ENCODE results near the gene PLXNA4. TPM values are rescaled to one million over a fixed set of nuclear protein-coding genes. Genes with fewer than 3 reads are reported as not detected.

The PLXNA4 gene
- polyA plus RNA-seq, 4 donors, result 10.5 to 15.5 (median 12.5) TPM

DNA sequence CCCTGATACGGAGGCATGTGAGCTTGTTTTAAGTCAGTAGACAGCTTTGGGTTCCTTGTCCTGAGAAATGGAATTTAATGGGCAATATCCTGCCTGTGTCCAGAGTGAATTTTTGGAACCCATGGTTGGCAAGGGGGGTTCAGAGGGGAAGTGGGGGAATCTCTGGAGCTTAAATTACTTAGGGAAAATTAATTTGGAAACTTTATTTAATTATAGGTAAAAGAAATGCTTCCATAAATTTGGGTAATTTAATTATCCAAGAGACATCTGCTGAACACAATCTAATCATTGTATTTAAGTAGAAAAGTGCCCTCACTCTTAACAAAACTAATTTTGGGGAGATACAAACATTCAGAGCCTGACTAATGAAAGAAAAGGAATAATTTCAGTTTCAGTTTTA is 99.7 kb downstream of the PLXNA4 start:
- no peak for DNase-seq (ENCODE audit: low read depth in 4 of 4, low spot score in 2 of 4)

DNA sequence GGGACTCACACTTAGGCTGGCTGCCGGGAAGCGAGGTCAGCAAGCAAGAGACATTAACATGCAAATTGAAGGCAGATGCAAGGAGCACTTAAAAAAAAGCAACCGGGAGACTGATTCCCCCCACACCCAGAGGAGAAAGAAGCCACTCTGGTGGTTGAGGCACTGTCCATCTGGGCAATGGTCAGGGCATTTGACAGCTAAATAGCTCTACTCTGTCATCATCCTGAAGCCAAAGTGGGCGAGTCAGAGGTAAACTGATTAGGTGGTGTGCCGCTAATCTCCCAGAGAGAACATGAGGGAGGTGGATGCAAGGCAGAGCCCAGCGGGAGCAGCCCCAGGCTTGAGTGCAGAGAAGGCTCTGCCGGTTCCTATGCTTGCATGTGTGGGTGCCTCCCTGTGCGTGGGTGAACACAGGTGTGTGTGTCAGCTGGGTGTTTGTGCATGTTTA is 100.6 kb downstream of the PLXNA4 start:
- no peak for DNase-seq (ENCODE audit: low read depth in 4 of 4, low spot score in 2 of 4)

DNA sequence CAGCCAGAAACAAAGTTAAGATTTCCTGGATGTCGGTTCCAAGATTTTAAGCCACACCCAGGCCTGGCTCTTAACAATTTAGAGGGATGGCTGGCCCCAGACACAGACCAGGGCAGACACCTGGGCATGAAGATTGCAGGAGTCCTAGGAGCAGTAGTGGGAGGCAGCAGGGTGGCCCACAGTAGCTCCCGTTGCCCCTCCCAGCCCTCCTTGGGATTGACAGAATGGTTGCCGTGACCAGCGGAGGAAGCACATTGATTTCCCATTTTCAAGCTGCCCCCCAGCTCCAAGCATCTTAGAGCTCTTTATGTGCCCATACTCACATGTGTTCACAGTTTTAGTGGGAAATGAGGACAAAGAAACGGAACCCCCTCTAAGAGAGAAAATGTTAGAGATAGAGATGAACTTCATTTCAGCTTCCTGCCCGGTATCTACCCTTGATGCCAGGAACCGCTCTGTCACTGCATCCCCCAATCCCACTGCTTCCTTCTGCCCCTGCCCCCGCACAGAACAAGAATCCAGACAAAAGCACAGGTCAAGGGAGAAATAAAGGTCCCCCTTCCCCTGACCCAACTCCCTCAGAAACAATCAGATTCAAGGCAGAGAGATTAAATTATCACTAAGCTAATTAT is 101.1 kb downstream of the PLXNA4 start:
- DNase-seq (ENCODE audit: low read depth in 4 of 4, low spot score in 2 of 4), result no peak

DNA sequence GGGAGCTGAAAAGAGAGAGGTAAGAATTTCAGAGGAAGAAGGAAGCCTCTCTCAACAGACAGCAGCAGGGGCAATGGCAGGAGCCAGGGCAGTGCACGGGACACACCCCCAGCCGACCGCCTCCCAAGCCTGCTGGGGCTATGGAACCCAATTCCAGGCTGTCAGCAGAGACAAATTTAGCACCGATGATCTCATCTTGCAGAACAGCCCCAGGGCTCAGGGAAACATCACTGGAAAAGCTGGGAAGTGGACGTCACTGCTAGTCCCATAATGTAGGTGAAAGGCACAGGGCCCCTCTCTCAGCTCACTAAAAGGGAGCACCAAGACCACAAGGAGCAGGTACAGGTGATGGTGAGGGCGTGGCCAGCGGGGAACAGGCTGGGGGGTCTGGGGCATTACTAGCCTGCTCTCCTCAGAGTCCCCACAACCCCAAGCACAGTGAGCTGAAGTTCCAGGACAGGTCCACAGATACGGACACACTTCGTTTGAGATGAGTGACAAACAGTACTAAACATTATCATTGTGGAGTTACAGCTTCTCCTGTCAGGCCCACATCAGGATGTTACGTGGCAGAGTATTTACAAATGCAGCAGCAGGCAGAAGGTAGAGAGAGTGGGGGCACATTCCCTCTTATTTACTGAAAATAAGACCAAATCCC is 103.7 kb downstream of the PLXNA4 start:
- no peak for DNase-seq (ENCODE audit: low read depth in 4 of 4, low spot score in 2 of 4)

DNA sequence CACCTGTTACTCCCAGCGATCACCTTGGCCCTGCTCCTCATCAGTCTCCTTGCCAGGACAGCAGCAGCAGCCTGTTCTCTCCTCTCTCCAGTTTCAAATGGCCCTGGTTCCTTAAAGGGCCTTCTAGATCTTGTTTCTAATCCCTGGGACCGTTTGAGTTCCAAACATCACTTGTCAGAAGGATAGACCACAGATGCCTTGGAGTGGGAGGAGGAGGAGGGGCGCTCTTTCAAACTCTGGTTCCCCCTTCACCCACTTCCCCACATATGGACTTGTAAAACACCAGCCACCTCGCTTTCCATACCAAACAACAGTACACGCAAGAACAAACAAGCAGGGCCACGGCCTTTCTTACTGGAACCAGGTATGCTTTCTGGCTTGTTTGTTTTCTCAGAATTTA is 104.8 kb downstream of the PLXNA4 start:
- no peak for DNase-seq (ENCODE audit: low read depth in 4 of 4, low spot score in 2 of 4)

DNA sequence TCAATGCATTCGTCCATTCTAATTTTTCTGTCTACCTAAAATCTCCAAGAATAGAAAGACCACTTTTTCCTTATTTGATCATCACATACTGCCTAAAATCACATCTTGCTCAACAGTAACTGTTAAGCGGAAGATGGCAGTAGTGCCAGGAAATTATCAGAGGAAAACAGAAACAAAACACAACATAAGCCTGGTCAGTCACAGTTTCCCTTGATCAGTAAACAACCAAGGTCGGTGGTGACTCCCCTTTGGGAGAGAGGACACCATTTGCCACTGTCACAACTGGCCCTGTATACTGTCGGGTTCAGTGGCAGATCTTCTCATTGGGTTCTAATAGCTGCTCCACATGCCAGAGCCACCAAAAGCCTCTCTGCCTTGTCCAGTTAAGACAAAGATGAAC is 106.6 kb downstream of the PLXNA4 start:
- DNase-seq (ENCODE audit: low read depth in 4 of 4, low spot score in 2 of 4), result no peak

DNA sequence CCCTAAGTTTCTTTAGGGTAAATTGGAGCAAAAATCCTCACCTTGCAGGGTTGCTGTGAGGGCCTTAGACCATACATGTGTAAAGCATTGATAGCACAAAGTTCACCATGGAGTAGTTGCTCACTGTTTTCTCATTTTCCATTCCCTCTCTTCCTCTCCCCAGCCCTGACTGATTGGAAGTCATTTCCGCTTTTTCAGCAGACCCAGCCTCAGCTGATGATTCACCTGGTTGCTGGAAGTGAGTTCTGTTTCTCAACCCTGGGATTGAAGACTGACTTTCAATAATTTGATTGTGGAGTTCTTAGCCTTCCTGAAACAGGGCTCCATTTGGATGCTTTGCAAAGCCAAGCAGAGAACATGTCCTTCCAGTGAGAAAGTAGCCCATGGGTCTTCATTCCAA is 107.0 kb downstream of the PLXNA4 start:
- DNase-seq (ENCODE audit: low read depth in 4 of 4, low spot score in 2 of 4), result no peak

DNA sequence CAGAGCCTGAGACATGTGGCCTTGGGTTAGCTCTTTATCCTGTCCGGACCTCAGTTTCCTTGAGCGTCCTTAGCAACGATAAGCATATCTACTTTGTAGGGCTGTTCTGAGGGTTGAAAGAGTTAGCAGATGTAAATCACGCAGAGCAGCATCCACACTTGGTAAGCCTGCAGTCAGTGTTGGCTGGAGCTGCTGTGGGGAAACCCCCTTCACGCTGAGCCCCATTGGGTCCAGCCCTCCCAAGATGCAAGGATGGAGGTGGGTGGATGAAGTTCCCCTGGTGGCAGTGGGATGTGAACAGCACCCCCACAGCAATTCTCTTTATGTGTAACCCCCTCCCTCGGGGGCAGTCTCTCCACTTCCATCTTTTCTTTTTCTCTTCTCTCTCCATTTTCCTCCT is 109.9 kb downstream of the PLXNA4 start:
- no peak for DNase-seq (ENCODE audit: low read depth in 4 of 4, low spot score in 2 of 4)

DNA sequence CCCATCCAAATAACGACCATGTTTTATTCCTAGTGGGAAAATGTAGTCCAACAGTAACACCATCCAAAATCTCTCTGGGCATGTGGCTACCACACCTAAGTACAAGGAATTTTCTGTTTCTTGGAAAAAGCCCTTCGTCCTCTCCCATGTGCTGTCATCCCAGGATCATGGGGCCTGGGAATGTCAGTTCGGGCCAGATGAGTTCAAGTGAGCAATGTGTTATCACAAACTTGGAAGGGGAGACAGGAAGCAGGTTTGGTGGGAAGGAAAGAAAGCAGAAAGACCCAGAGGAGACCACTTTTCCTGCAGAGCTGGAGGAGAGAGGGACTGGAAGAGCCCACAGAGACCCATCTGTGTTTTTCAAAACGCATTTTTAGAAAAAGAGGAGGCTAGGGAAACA is 110.8 kb downstream of the PLXNA4 start:
- DNase-seq (ENCODE audit: low read depth in 4 of 4, low spot score in 2 of 4), result no peak

DNA sequence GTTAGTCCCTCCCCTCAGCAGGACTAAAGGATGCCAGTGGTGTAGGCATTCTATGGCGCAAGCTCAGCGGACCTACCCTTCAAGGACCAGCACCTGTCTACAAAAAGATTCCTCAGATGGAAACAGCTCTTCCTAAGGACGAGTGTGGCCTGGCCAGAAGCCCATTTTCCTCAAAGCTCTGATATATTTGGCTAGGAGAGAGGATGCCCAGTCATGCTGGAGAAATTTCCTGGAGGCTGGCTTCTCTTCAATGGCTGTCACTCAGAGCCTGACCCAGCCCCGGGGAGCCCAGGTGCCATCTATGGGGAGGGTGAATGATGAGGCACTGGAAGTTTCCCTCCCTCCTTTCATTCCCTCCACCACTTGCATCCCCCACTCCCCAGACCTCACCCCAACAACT is 111.5 kb downstream of the PLXNA4 start:
- DNase-seq (ENCODE audit: low read depth in 4 of 4, low spot score in 2 of 4), result no peak

DNA sequence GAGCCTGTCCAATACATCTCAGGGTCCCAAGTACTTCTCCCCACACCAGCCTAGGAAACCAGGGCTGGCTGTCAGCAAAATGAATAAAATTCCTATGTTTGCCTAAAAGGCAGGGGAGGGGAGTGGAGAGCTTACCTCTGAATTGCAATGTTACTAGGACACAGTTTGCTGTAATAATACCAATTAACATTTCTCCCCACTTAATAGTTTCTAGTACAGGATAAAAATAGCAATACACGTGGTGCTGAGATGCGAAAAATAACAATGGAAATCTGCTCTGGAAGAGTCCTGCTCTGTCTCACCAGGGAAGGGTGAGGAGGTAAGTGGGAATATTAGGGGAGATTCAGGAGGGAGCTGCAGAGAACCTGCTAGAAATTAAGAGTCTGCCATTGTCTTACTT is 112.3 kb downstream of the PLXNA4 start:
- no peak for DNase-seq (ENCODE audit: low read depth in 4 of 4, low spot score in 2 of 4)

DNA sequence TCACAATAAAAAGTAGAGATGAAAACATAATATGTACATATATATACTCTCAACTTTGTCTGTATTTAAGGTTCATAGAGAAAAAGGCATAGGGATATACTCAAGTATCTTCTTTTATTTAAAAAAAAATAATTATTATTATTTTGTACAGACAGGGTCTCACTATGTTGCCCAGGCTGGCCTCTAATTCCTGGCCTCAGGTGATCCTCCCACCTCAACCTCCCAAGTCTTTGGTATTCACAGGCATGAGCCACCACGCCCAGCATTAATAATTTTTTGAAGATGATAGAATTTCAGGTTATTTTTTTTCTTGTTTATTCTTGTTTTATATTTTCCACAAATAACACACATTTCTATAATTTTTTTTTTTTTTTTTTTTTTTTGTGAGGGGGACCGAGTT is 113.8 kb downstream of the PLXNA4 start:
- no peak for DNase-seq (ENCODE audit: low read depth in 4 of 4, low spot score in 2 of 4)

DNA sequence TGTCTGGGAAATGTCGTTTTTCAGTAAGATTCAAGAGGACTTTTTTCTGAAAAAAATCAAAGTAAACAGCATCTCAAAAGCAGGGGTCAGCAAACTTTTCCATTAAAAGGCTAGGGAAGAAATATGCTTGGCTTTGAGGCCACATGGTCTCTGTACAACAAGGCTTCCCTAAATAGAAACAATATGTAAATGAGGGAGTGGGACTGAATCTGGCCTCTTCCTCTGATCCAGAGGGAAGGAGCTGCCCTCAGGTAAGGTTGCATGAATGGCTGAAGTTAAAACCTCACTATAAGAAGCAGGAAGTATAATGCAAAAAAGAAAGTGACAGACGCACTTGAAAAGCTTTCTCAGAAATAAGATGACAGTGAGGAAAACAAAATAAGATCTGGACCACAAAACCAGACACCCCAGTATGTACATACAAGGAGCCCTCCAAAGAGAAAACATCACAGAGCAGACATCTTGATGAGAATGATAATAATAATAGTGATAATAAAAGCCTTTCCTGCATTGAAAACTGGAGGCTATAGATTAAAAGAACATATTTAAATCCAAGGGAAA is 115.2 kb downstream of the PLXNA4 start:
- DNase-seq (ENCODE audit: low read depth in 4 of 4, low spot score in 2 of 4), result no peak

DNA sequence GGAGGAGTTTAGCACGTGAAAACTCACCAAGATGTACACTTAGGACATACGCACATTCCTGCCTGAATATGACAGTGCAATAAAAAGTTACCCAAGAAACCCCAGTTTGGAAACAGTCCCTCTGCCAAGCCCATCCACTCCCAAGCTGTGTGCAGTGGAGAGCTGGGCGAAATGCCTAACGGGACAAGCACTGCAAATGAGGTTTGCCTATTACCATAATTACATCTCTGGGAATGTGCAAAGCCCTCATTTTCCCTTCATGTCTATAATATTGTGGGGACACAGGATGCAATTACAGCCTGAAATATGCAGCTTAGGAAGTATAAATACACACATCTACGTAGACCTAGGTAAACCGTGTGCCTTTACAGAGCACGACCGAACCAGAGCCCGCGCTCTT is 117.5 kb downstream of the PLXNA4 start:
- no peak for DNase-seq (ENCODE audit: low read depth in 4 of 4, low spot score in 2 of 4)

DNA sequence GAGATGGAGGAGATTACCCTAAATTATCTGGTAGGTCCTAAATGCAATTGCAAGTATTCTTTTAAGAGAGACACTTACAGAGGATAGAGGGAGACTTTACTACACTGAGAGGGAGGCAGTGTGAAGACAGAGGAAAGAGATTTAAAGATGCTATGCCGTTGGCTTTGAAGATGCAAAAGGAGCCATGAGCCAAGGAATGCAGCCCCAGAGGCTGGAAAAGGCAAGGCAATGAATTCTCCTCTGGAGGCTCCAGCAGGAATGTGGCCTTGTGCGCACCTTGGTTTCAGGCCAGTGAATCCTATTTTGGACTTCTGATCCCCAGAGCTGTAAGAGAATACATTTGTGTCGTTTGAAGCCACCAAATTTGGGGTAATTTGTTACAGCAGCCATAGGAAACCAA is 118.6 kb downstream of the PLXNA4 start:
- DNase-seq (ENCODE audit: low read depth in 4 of 4, low spot score in 2 of 4), result no peak

DNA sequence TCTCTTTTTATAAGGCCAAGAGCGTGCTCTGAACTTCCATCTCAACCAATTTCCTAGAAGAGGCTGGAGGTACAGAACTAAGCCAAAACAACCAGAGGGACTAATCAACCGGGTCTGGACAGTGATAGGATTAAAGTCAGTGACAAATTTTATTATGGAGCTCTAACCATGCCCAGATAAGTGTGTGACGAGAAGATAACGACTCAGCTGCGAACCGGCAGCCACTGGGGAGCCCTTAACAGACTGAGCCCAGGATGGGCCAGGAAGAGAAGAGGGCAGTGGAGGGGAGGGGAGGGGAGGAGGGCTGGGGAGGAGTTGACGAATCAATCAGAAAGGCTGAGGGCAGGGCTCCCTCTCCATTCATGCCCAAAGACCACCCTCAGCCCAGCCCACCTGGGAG is 119.9 kb downstream of the PLXNA4 start:
- no peak for DNase-seq (ENCODE audit: low read depth in 4 of 4, low spot score in 2 of 4)

DNA sequence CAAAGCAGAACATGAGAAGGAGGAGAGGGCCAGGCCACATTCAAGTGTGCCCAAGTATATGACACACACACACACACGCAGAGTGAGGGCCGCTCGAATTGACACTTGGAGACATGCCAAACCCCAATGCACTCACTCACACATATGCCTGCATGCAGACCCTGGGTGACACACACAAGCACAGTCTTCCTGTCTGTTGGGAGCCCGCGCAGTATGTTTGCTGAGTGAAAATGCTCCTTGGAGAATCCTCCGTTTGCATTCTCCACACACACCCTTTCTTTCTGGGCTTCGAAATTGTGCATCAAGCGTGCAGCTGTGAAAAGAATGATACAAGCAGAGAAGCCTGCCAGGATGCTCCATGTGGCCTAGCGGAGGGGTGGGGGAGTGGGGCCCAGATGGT is 120.9 kb downstream of the PLXNA4 start:
- DNase-seq (ENCODE audit: low read depth in 4 of 4, low spot score in 2 of 4), result no peak

DNA sequence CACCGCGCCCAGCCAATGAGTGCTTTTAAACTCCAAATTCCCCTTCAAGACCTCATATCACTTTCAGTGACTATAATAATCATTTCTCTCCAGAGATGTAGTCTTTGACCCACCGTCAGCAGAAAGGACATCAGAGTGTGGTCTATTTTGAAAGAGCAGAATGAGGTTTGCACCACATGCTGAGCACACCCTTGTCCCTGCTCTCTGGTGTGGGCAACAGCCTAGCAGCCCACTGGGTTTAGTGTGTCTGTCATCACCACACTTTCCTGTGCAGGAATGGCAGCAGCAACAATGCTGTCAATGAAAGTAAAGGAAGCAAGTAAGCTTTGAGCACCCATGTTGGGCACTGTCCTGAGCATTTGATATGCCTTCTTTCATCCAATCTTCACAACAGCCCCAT is 122.4 kb downstream of the PLXNA4 start:
- no peak for DNase-seq (ENCODE audit: low read depth in 4 of 4, low spot score in 2 of 4)

DNA sequence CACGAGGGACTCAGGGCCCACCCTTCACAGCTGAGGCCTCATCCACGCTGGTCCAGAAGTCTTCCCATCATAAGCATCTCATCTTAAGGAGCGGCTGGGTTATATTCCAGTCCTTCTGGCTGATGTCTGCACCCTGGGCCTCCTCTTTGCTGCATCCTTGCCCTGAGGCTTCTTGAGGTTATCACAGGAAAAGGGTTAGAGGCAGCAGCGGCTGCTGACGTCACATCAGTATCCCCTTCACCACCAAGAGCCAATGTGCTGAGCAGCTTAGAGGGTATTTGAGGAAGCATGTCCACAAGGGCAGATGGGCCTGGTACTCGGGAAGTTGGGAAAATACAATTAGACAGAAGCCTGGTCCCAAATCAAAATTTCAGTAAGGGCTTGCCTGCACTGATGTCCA is 125.1 kb downstream of the PLXNA4 start:
- DNase-seq (ENCODE audit: low read depth in 4 of 4, low spot score in 2 of 4), result no peak

DNA sequence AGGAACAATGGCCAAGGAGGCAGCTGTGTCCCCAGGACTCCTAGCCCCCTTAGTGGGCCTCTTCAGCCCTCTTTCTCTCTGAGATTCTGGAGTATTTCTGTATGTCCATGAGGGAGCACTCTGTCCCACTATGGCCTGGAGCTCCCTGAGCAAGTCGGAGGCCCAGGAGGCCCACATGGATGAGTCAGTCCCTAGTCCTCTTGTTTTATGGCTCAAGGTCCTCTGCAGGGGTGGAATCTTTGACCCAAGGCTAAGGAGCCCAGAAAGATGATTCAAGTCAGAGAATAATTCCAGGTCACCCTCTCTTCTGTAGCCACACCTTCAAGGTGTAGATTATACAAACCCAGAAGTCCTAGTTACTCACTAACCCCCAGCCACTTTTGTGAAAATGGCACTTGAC is 125.6 kb downstream of the PLXNA4 start:
- no peak for DNase-seq (ENCODE audit: low read depth in 4 of 4, low spot score in 2 of 4)

DNA sequence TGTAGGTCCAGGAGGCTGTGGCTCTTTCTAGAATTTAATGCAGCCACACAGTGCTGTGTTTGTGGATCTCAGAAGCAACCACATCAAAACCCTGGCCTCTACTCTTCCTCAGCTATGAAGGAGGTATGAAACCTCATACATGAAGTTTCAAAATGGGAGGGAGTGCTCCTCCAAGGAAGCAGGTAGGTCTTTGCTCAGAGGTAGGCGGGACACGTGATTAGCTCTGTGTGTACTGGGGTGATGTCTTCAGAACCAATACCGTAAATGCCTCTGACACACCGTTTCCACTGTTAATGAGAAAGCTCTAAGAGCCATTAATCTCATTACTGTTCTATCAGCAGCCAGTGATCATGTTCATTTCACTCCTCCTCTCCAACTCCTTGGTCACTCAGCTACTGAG is 126.1 kb downstream of the PLXNA4 start:
- no peak for DNase-seq (ENCODE audit: low read depth in 4 of 4, low spot score in 2 of 4)

DNA sequence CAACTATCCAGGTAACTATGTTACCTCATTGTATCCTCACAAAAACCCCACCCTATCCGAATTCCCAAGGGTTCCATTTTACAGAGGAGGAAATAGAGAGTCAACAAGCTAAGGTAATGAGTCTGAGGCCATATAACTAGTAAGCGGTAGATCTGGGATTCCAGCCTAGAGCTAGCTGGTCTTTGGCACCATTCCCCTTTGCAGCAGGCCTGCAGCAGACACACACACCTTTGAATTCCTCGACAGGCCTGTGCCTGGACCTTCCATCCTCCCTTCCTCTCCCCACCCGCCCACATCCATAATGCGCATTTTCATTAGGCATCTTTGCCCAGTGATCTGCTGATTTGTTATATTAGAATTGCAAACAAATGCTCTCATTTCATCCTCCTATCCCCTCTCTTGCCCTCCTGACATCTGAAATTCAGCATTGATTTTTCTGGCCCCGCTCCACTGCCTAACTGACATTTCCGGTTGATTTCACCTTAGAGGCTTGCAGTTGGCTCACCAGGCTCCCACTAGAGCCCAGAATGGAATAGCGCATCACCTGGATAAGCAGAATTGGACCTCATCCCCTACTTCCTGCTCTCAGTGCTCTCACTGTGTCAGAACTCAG is 129.5 kb downstream of the PLXNA4 start:
- no peak for DNase-seq (ENCODE audit: low read depth in 4 of 4, low spot score in 2 of 4)
